Stomach smooth muscle (tissue), 2 donors: ENCODE data around the gene AGMO.

Experiments
- H3K27ac ChIP-seq: one replicate; pipeline ENCODE4 v1.7.0; 2013; ENCODE audit warnings: mild to moderate bottlenecking, low read length, inconsistent platforms
- H3K27me3 ChIP-seq, 2 donors: one replicate each; pipeline ENCODE4 v1.7.0; 2013; ENCODE audit warnings: low read length in 2 of 2; ENCODE audit not compliant: insufficient read depth in 2 of 2, control insufficient read depth in 1 of 2
- H3K36me3 ChIP-seq, 2 donors: one replicate each; pipeline ENCODE4 v1.7.0; 2013; ENCODE audit warnings: low read length in 2 of 2; ENCODE audit not compliant: control insufficient read depth in 2 of 2, insufficient read depth in 2 of 2
- H3K4me1 ChIP-seq: one replicate; pipeline ENCODE4 v1.7.0; 2013; ENCODE audit warnings: low read length; ENCODE audit not compliant: control insufficient read depth, insufficient read depth
- H3K4me3 ChIP-seq, 2 donors: one replicate each; pipeline ENCODE4 v1.7.0; 2013; ENCODE audit warnings: low read length in 2 of 2
- H3K9ac ChIP-seq, 2 donors: one replicate each; pipeline ENCODE4 v1.7.0; 2013; ENCODE audit warnings: low read length in 2 of 2, mild to moderate bottlenecking in 1 of 2
- H3K9me3 ChIP-seq, 2 donors: one replicate each; pipeline ENCODE4 v1.7.0; 2013; ENCODE audit warnings: low read length in 2 of 2; ENCODE audit not compliant: control insufficient read depth in 2 of 2
- donor health status: healthy.
- donor health status: Pancreatic carcinoma.

Gene AGMO

GRCh38 chr7:15204421-15204820 lies 357.4 kb downstream of the AGMO start:
- Histone ChIP-seq H3K9me3 (no peaks in the 10 kb centered on the region), H3K27ac (no peak overlapping the region), H3K27me3 (no peaks in the 10 kb centered on the region), H3K9ac (no peak overlapping the region), H3K4me3 (no peak overlapping the region), H3K36me3 (no peaks in the 10 kb centered on the region), H3K4me1 (no peaks in the 10 kb centered on the region)

DNA sequence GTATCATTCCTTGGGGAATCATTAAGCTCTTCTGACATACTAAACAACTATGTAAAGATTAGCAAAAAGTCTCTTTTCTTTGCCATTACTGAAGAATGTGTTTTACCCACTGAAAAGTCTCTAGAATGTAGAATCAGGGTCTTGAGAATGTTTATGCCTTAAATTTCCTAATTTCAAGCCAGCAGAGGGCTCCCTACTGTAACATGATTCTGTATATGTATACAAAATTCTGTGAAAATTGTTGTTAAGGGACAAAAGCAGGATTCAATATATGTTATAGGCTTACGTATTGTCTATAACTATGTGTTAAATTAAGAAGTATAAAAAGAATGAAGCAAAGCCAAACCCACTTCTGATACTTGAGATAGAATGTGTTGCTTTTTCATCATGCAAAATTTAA lies 362.3 kb downstream of the AGMO start:
- Histone ChIP-seq H3K36me3 (no peaks in the 10 kb centered on the region), H3K9me3 (no peaks in the 10 kb centered on the region), H3K4me3 (no peak overlapping the region), H3K27me3 (no peaks in the 10 kb centered on the region), H3K4me1 (no peaks in the 10 kb centered on the region), H3K9ac (no peak overlapping the region), H3K27ac (no peak overlapping the region)

- Histone ChIP-seq H3K27me3 (no peaks in the 10 kb centered on the region), H3K36me3 (no peaks in the 10 kb centered on the region), H3K9ac (no peak overlapping the region), H3K27ac (no peak overlapping the region), H3K4me3 (no peak overlapping the region), H3K9me3 (no peaks in the 10 kb centered on the region), H3K4me1 (no peaks in the 10 kb centered on the region)
Measured at GRCh38 chr7:15197042-15197977, 364.5 kb downstream of the AGMO start.

DNA sequence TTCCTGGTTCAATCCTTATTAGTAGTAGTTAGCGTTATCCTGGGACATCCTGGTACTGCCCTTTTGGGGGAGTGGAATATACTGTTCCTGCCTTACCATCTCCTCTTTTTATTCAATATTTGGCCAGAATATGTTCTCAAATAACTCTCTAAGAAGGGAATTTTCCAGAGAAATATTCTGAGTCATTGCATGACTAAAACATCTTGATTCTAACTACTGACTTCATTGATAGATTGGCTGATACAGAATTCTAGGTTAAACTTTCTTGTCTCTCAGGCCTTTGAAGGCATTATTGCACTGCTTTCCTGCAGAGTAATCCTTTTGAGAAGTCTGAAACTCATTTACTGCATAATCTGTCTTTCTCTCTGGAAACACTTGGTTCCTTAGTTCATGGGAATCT lies 383.8 kb downstream of the AGMO start:
- no peak overlapping the region for H3K9ac ChIP-seq
- H3K27me3 ChIP-seq, result no peaks in the 10 kb centered on the region
- H3K36me3 ChIP-seq, result no peaks in the 10 kb centered on the region
- H3K27ac ChIP-seq, result no peak overlapping the region
- no peaks in the 10 kb centered on the region for H3K9me3 ChIP-seq
- no peak overlapping the region for H3K4me3 ChIP-seq
- no peaks in the 10 kb centered on the region for H3K4me1 ChIP-seq

DNA sequence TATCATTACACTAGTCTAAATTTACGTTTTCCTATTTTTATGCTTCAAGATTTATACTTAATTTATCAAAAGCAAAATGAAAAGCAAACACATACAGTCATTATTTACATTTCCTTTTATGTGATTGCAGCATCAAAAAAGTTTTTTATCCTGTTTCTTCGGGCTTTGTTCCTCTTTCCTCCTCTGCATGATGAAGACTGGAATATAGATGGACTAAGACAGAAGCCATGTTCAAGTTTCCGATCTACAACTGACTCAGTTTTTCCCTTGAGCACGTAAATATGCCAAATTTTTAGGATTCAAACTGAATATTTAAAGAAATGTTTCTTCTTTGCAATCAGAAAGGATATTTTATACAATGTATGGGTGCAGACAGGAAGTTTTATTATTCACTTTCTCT lies 385.7 kb downstream of the AGMO start:
- no peaks in the 10 kb centered on the region for H3K27me3 ChIP-seq
- H3K9me3 ChIP-seq, result no peaks in the 10 kb centered on the region
- no peaks in the 10 kb centered on the region for H3K4me1 ChIP-seq
- no peak overlapping the region for H3K4me3 ChIP-seq
- H3K27ac ChIP-seq, result no peak overlapping the region
- H3K36me3 ChIP-seq, result no peaks in the 10 kb centered on the region
- no peak overlapping the region for H3K9ac ChIP-seq

- no peaks in the 10 kb centered on the region for H3K4me1 ChIP-seq
- H3K36me3 ChIP-seq, result no peaks in the 10 kb centered on the region
- H3K9ac ChIP-seq, result no peak overlapping the region
- H3K9me3 ChIP-seq, result no peaks in the 10 kb centered on the region
- H3K4me3 ChIP-seq, result no peak overlapping the region
- no peaks in the 10 kb centered on the region for H3K27me3 ChIP-seq
- H3K27ac ChIP-seq, result no peak overlapping the region
Measured at GRCh38 chr7:15175152-15175551, 386.7 kb downstream of the AGMO start.

- Histone ChIP-seq H3K36me3 (no peaks in the 10 kb centered on the region), H3K4me3 (no peak overlapping the region), H3K9ac (no peak overlapping the region), H3K4me1 (no peaks in the 10 kb centered on the region), H3K27ac (no peak overlapping the region), H3K9me3 (no peaks in the 10 kb centered on the region), H3K27me3 (no peaks in the 10 kb centered on the region)
Measured at GRCh38 chr7:15174485-15174884, 387.3 kb downstream of the AGMO start.

DNA sequence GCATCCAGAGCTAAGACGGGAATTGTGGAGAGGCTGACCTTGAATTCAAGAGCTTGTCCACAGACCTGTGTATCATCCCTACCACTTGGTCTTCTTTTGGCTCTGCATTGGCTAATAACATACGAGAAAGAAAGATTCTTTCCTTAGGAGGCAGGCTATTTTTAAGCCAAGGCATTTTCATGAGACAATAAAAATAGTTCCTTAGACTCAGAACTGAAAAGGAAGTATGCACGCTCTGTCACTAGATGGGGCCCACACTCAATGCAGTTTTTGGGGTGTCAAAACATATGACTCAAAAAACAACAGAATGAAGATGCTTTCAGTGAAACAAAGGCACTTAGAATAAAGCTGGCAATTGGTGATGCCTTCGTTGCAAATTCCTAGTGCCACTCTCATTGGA lies 393.3 kb downstream of the AGMO start:
- Histone ChIP-seq H3K27me3 (no peaks in the 10 kb centered on the region), H3K9ac (no peak overlapping the region), H3K4me1 (no peaks in the 10 kb centered on the region), H3K4me3 (no peak overlapping the region), H3K27ac (no peak overlapping the region), H3K36me3 (no peaks in the 10 kb centered on the region), H3K9me3 (no peaks in the 10 kb centered on the region)

GRCh38 chr7:15167912-15168311 lies 393.9 kb downstream of the AGMO start:
- Histone ChIP-seq H3K27ac (no peak overlapping the region), H3K4me1 (no peaks in the 10 kb centered on the region), H3K9ac (no peak overlapping the region), H3K27me3 (no peaks in the 10 kb centered on the region), H3K9me3 (no peaks in the 10 kb centered on the region), H3K4me3 (no peak overlapping the region), H3K36me3 (no peaks in the 10 kb centered on the region)

DNA sequence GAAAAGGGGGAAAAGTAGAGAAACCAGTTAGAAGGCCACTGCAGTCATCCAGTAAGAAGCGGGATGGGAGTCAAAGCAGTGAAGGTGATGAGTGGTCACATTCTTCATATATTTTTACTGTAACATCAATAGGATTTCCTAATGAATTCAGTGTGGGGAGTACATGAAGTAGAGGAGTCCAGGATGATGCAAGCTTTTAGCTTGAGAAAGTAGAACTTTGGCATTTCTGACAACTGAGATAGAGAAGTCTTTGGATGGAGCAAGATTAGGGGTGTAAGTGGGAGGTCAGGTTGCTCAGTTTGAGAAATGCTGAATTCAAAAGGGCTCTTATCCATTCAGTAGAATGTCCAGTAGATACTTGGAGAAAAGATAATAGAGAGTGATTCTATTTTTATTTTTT lies 395.2 kb downstream of the AGMO start:
- no peaks in the 10 kb centered on the region for H3K9me3 ChIP-seq
- no peak overlapping the region for H3K9ac ChIP-seq
- H3K27ac ChIP-seq, result no peak overlapping the region
- H3K36me3 ChIP-seq, result no peaks in the 10 kb centered on the region
- H3K4me3 ChIP-seq, result no peak overlapping the region
- H3K27me3 ChIP-seq, result no peaks in the 10 kb centered on the region
- no peaks in the 10 kb centered on the region for H3K4me1 ChIP-seq

DNA sequence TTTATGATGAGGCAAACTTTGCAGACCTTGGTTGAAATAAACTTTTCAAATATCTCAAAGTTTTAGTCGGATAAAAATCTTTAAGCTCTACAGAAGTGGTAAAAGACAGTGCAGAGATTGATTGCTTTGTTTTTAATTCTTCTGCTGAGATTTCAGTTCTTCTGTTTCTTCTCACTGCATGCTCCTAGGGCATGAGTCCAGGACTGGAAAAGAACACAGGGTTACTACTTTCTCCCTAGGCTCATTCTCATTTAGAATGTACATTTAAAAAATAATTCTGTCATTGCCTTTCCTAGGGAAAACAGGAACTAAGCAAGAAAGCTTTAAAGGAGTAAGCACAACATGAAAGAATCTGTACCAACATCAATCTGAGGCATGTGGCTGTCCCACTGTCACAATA lies 402.6 kb downstream of the AGMO start:
- Histone ChIP-seq H3K9ac (no peak overlapping the region), H3K27me3 (no peaks in the 10 kb centered on the region), H3K27ac (no peak overlapping the region), H3K4me1 (no peaks in the 10 kb centered on the region), H3K4me3 (no peak overlapping the region), H3K9me3 (no peaks in the 10 kb centered on the region), H3K36me3 (no peaks in the 10 kb centered on the region)
